GM18873 (cell line): ENCODE results near the gene GLP2R.
"Not testable (repeated sequence)": the region's sequence is repeated elsewhere in the genome, so short reads cannot be mapped to it uniquely, and the experiment has no call there.

ENCODE experiments used
- ATAC-seq: cut with Tn5 transposase; IDR thresholded peaks from one replicate; pipeline ENCODE4 v1.9.1; 2021; ENCODE audit warnings: mild to moderate bottlenecking, moderate library complexity, moderate number of reproducible peaks; ENCODE audit not compliant: unreplicated experiment, low FRiP score

The GLP2R gene

DNA sequence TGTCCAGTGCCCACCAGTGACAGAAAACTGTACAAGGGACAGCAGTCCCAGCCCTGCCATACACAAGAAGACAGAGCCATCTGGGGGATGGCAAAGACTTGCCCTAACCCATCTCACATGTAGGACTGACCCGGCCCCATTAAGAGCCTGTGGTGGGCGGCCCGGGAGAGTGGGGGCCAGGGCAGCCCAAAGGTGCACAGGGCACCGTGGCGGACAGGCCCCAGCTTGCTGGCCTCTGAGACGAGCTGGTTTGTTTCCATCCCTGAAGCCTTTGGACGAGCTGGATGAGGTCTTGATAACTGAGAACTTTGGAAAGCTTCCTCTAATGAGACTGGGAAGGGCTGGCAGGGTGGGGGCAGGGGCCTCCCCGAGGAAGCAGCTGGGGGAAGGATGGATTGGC is 90.4 kb downstream of the GLP2R start:
- ATAC-seq: no peak

DNA sequence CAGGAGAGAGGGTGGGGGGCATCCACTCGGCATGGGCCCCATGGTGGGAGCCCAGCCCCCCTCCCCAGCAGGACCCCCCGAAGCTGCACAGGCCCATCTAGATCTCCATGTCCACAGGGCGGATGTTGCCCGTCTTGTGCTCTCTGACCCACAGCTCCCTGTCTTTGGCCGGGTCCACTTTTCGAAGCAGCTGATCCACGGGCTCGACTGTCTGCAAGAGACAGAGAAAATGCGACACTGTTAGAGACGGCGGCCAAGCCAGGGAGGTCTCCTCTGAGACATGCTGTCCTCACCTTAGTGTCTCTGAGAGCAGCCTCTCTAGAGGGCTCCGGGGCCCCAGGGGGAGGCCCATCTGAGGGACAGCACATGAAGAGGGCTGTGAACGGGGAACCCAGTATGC is 91.4 kb downstream of the GLP2R start:
- ATAC-seq: no peak

DNA sequence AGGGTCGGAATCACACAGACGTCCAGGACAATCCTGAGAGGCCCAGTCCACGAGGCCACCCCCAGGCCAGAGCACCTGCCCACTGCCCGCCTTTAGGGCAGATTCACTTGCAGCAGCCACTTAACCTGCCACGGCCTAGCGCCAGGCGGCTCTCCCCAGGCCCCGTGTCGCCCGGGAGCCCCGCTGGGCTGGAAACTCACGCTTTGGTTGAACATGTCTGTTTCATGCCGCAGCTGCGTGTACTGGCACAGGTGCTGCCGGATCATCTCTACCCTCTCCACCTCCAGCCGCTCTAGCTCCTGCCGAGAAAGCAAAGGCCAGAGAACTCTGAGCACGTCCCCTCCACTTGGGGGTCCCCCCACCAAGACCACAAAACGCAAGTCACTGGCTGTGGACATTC is 92.1 kb downstream of the GLP2R start:
- ATAC-seq: no peak

DNA sequence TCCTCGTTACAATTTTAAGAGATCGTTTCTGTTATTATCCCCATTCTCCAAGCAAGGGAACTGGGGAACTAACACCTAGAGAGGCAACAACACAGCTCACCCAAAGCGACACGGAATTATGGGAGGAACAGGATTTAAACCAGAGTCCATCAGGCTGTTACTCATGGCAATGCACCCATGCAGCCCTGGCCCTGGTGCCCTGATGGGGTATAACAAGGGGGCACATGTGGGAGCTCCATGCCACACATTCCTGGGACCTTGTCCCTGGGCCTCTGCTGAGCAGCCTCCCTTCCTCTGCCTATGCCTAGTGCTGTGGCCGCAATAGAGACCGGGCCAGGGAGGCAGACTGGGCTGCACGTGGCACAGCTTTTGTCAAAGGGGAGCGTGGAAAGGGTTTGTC is 92.6 kb downstream of the GLP2R start:
- ATAC-seq: no peak

DNA sequence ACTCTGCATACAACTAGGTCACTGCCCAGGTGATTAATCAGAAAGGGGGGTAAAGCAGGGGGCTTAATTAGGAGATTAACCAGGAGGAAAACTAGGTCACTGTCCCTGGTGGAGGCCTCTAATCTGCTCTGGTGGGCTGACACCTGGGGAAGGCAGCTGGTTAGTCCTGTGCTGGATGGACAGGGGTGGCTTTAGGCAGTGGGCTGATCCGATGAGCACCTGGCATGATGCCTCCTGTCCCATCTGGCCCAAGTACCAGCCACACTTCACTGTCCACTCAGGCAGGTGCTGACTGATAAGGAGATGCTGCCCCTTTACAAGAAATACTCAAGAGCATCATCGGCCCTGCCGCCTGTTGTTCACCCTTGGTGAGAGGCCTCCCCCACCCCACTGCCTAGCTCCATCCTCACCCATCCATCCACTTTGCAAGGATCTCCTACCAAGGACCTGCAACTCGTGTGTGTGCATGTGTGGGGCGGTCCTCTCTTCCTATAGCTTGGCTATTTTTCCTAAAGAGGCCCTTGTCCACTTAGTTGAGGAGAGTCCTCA is 93.2 kb downstream of the GLP2R start:
- no peak for ATAC-seq

DNA sequence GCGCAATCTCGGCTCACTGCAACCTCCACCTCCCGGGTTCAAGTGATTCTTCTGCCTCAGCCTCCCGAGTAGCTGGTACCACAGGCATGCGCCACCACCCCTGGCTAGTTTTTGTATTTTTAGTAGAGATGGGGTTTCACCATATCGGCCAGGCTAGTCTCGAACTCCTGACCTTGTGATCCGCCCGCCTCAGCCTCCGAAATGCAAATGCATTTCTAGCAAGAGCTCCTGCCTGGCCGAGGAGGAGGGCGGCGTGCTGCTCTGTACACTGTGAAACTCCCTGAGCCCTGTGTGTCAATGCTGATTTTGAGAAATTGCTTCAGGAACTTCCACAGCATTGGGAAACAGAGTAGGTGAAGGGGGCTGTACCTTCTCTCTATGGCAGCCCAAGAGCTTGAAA is 95.5 kb downstream of the GLP2R start:
- not testable (repeated sequence) for ATAC-seq

DNA sequence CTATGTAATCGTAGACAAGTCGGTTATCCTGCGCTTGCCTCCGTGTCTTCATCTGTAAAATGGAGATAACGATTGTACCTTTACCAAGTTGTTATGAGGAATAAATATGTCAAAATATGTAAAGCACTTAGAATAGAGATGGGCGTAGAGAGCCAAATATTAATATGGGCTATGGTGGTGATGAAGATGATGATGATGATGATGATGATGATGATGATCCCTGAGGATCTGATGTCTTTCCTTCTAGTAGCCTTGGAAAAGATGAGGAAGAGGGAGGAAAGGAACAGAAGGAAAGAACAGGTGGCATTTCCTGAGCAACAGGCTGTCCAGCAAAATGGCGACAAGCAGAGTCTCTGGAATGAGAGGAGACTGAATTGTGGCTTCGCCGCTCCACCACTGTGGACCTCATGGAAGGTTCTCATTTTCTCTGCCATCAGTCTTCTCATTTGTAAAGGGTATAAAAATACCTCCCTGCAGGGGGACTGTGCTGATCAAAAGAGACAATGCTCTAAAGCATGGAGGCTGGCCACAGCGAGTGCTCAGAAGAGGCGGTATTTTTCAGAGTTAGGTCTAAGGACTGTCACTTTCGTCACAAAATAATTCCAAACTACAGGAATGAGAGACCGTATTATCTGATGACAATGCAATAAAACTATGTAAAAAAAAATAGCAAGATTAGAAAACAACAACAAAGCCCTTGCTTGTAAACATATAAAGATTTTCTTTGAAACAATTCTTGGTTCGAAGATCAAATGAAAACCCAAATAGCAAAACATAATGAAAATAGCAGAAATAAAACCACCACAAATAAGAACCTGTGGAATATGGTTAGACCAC is 96.5 kb downstream of the GLP2R start:
- no peak for ATAC-seq

- no peak for ATAC-seq
Observed at GRCh38 chr17:9924735-9925191, 99.0 kb downstream of the GLP2R start.

GRCh38 chr17:9925457-9925856 is 99.7 kb downstream of the GLP2R start:
- no peak for ATAC-seq

DNA sequence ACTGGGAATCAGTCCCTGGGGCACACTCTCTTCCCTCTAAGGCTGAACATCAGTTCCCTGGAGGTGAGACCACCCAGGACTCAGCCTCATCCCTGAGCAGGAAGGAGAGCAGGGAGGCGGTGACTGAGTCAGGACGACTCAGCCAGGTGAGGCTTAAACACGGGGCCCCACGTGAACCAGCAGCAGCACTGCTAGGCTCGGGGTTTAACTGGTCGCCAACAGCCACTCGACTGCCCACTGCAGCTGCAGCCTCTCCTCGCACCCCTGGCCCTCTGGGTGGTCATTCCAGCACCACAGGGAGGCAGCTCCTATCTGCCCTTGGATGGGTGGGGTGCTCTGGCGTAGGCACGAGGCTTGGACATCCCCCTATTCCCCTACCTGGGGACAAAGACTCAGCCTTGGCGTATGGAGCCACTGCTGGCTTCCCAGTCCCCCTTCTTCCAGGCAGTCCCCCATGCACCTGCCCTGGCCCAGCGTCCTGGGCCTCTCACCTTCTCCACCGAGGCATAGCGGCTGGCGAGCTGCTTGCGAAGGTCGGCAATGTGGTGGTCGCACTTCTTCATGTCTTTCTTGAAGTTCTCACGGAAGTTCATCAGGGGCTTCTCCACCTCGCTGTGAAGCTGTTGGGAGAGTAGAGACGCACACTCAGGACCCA is 100.6 kb downstream of the GLP2R start:
- no peak for ATAC-seq

DNA sequence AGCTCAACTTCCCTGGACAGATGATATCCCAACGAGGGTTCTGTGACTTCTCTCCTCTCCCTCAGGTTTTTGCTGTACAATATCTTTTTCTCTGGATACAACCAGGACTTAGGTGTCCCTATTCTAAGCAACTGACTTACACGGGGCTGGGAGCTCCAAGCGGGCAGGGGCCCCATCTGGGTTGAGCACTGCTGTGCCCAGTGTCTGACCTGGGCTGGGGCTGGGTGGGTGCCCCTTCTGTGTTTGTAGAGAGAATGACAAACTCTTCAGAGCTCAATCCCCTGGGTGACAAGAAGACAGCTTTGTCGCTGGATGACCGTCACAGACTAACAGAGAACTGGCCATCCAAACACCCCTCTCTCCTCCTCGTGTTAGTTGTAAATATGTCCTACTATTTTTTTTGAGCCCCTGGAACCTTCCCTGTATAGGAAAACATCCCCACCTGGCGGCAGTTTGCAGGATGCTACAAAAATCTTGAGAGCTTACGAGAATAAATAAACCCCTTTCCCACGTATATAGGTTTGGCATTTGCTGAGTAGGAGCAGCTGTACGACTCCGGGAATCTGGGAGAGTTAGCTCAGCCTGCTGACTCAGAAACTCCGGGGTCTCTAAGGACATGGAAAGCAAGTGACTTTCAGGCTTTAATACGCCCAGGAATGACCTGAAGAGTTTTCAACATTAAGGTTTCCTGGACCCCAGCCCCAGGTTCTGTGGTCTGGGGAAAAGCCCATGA is 103.0 kb downstream of the GLP2R start:
- ATAC-seq: no peak

DNA sequence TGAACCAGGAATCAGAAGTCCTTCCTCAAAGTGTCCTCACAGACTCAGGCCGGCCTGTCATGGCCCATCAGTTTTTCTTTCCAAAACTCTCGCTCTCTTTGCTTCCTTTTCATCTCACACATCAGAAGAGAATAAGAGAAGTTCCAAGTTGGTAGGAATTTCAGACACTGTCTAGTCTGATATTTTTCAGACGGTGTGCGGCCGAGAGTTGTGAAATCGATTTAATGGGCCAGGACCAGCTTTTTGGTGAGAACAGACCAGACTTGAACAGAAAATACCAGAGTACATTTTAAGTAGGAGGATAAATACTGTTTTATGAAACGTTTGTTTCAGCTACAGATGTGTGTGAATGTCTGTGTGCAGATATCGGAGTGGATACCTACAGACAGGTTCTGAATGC is 104.1 kb downstream of the GLP2R start:
- ATAC-seq: no peak

GRCh38 chr17:9931144-9931741 is 105.5 kb downstream of the GLP2R start:
- no peak for ATAC-seq

GRCh38 chr17:9932491-9932890 is 106.8 kb downstream of the GLP2R start:
- no peak for ATAC-seq

DNA sequence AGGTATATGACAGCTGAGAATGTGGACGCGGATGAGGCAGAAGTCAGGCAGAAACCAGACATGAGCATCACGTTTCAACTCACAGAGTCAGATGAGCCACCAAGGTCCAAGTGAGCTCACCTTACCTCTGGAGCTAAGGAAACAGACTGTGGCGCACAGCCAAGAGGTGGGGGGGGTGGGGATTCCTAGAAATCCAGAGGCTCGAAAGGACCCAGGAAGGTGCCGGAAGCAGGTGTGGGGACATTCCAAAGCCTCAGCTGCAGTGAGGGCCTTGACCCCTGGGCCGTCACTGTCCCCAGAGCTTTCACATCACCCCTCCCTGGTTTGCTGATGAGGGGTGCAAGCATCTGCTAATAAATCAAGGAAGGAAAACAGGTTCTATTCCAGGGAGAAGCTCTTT is 108.6 kb downstream of the GLP2R start:
- no peak for ATAC-seq

DNA sequence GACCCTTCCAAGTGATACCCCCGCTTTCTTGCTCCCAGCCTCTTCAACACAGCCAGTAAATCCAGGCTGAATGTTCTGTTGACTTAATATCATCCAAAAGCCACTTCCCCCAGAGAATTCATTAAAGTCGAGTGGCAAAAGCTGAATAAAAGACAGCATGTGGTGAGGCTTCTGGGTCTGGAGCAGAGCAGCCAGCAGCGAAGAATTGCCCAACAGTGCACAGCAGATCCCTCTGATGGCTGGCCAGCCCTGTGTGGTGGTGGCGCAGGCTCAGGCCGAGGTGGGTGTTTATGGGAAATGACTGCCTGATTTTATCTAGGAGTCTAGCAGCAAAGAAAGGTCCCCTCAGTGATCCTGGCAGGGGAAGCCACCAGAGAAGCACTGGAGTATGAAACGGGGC is 109.7 kb downstream of the GLP2R start:
- ATAC-seq: no peak

- no peak for ATAC-seq
Observed at GRCh38 chr17:9936095-9936494, 110.4 kb downstream of the GLP2R start.

DNA sequence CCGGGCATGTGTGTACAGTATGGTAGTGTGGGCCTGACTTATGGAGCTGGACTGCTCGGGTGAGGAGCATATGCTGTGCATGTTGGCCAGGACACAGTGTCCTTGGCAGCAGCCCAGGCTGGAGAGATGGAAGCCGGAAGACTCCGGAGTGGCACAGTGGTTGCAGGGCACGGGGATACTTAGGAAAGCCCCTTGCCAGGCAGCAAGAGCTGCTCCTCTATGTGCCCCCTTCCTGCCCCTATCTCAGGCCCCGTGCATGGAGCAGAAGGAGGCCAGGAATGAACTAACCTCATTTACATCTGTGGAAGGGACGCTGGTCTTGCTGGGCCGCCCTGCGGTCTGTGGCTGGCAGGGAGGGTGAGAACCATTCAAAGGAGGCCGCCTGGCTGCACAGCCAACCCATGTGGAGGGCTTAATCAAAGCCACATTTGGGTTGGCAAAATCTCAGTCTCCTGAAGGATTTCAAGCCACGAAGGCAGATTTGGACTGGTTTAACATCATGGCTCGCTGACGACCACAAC is 111.6 kb downstream of the GLP2R start:
- no peak for ATAC-seq

DNA sequence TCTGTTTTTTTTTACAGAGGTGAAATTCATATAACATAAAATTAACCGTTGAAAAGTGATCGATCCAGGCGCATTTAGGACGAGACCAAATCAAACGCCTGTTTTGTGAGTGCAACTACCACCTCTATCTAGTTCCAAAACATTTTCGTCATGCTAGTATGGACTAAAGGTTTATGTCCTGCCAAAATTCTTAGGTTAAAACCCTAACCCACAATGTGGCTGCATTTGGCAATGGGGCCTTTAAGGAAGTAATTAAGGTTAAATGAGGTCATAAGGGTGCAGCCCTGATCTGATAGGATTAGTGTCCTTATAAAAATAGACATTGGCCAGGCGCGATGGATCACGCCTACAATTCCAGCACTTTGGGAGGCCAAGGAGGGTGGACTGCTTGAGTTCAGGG is 112.2 kb downstream of the GLP2R start:
- no peak for ATAC-seq

- ATAC-seq: no peak
Observed at GRCh38 chr17:9938764-9939163, 113.0 kb downstream of the GLP2R start.
